Measurements from ENCODE around the gene RNF166.

The RNF166 gene

DNA sequence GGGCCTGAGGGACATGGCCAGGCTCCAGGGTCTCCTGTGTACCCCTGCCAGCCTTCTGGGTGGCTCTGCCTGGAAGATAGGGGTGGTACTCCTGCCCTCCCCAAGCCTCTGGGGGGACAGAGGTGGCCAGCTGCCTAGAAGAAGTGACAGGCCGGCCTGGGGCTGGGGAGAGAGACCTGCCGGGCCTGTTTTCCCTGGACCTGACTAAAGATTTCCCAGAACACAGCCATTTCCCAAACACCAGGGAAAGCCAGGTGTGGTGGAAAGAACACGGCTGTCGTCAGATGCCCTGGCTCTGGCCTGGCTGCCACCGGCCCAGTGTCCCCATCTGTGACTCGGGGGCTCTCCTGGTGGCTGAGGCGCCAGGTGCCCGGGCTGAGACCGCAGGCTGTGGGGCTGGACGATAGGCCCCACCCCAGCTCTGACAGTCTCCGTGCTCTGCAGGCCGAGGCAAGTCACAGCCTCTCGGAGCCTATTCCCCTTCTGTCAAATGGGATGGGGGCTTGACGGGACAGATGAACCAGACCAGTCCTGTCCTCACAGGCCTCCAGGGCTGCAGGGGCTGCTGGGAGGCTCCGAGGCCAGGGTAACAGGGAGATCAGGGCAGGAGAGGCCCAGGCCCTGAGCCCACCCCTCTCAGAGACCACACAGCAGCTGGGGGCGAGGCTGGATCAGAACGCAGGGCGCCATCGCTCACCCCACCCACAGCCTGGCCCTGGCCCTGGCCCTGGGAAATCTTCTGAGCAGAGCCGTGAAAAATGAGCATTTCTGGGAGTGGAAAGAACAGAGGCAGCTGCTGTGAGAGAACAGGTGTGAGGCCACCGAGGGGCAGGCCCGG, 33.1 kb upstream of the RNF166 start:
- Histone ChIP-seq H3K36me3 (ENCODE audit: control insufficient read depth, insufficient read depth, low read length) (no peaks in the 10 kb centered on the region), H3K4me2 (ENCODE audit: low read length) (no peak overlapping the region), H3K79me2 (no peaks in the 10 kb centered on the region), H3K9ac (no peak overlapping the region), H3K27me3 (ENCODE audit: control insufficient read depth, insufficient read depth, low read length) (no peaks in the 10 kb centered on the region), H2AFZ (peak overlapping the region; percentile 58), H3K4me1 (peaks cover 20% of the 10 kb centered on the region), H3K4me3 (ENCODE audit: low read depth, low read length) (no peak overlapping the region), H3K9me3 (ENCODE audit: control insufficient read depth, low read length) (no peaks in the 10 kb centered on the region), H3K27ac (peak overlapping the region; percentile 76)
- TF ChIP-seq, protein P1, sequence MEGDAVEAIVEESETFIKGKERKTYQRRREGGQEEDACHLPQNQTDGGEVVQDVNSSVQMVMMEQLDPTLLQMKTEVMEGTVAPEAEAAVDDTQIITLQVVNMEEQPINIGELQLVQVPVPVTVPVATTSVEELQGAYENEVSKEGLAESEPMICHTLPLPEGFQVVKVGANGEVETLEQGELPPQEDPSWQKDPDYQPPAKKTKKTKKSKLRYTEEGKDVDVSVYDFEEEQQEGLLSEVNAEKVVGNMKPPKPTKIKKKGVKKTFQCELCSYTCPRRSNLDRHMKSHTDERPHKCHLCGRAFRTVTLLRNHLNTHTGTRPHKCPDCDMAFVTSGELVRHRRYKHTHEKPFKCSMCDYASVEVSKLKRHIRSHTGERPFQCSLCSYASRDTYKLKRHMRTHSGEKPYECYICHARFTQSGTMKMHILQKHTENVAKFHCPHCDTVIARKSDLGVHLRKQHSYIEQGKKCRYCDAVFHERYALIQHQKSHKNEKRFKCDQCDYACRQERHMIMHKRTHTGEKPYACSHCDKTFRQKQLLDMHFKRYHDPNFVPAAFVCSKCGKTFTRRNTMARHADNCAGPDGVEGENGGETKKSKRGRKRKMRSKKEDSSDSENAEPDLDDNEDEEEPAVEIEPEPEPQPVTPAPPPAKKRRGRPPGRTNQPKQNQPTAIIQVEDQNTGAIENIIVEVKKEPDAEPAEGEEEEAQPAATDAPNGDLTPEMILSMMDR (IDR thresholded peaks at IDR 0.05): no peak

DNA sequence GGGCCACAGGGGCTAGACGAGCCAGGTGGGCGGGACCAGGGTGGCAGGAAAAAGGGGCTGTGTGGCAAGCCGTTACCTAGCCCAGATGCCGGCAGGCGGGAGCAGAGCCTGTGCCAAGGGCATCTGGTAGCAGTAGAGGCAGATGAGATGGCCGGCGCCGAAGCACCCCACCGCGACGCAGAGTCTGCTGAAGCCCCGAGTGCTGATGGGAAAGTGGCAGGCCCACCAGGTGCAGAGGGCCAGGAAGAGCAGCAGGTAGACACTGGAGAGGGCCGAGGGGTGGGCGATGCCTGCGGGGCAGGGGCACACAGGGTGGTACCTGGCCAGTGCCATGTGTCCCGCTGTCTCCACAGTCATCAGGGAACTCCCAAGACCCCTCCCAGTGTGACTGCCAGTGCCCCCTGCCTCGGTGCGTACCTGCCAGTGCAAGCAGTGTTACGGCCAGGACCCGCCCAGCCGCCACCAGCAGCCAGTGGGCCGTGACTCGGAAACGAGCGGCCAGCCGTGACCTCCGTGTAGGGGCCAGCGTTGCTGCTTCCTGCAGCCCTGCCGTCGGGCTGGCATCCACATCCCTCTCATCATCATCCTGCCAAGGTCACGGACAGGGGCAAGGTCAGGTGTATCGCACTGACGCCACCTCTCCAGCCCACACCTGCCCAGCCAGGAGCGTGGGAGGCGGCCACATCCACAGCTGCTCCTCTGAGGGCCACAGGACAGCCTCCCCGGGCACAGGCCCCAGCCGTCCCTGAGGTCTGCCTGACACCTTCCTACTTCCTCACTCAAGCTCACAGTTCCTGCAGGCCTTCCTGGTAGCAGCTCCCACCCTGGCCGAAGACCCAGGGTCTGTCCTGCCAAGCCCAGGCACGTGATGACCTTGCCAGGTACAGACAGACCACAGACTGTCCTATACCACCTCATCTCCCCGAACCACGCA, 32.2 kb upstream of the RNF166 start:
- Histone ChIP-seq H3K27ac (peak overlapping the region; percentile 76), H3K4me1 (peaks cover 20% of the 10 kb centered on the region), H3K36me3 (ENCODE audit: control insufficient read depth, insufficient read depth, low read length) (no peaks in the 10 kb centered on the region), H3K79me2 (no peaks in the 10 kb centered on the region), H3K4me3 (ENCODE audit: low read depth, low read length) (no peak overlapping the region), H2AFZ (peak overlapping the region; percentile 58), H3K4me2 (ENCODE audit: low read length) (peak overlapping the region; percentile 4), H3K9ac (no peak overlapping the region), H3K9me3 (ENCODE audit: control insufficient read depth, low read length) (no peaks in the 10 kb centered on the region), H3K27me3 (ENCODE audit: control insufficient read depth, insufficient read depth, low read length) (no peaks in the 10 kb centered on the region)
- TF ChIP-seq, protein P1 (IDR thresholded peaks at IDR 0.05): no peak

DNA sequence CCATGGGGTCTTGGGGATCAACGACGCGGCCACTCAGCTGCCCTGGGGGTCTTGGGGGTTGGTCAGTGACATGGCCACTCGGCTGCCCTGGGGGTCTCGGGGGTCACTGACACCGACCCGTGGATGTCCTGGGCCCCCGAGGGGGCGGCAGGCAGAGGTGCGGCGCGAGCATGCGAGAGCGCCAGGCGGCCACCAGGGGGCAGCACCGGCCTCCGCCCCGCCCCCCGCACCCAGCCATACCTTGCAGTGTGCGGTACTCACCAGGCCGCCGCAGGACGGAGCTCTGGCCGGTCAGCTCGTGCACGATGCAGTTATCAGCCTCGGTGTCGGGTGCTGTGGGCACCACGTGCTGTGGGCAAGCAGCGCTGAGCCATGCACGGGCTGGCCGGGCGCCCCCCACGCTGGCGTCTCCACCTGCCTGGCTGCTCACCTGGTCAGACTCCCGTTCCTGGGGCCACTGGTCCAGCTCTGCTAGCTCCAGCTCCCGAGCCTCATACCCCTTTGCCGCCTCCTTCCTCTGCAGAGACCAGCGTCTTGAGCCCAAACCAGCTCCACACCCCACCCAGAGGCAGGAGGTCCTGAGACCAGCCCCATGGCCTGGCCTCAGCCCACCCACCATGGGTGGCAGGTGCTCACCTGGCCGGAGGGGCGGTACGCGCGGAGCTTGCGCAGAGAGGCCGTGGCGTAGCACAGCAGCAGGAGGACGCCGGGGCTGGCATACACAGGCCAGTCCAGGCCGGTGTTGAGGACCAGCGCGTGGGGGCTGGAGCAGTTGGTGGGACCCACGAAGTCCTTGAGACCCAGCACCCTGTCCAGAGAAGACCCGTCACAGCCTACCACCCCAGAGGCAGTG, 31.3 kb upstream of the RNF166 start:
- H3K4me3 ChIP-seq (ENCODE audit: low read depth, low read length): no peak overlapping the region
- no peak overlapping the region for H3K4me2 ChIP-seq (ENCODE audit: low read length)
- no peak overlapping the region for H3K9ac ChIP-seq
- no peaks in the 10 kb centered on the region for H3K79me2 ChIP-seq
- H2AFZ ChIP-seq: peak overlapping the region; percentile 34
- H3K27me3 ChIP-seq (ENCODE audit: control insufficient read depth, insufficient read depth, low read length): no peaks in the 10 kb centered on the region
- H3K27ac ChIP-seq: peak overlapping the region; percentile 76
- no peaks in the 10 kb centered on the region for H3K9me3 ChIP-seq (ENCODE audit: control insufficient read depth, low read length)
- peaks cover 20% of the 10 kb centered on the region for H3K4me1 ChIP-seq
- no peaks in the 10 kb centered on the region for H3K36me3 ChIP-seq (ENCODE audit: control insufficient read depth, insufficient read depth, low read length)
- TF ChIP-seq, protein P1 (IDR thresholded peaks at IDR 0.05): peak; percentile 99

DNA sequence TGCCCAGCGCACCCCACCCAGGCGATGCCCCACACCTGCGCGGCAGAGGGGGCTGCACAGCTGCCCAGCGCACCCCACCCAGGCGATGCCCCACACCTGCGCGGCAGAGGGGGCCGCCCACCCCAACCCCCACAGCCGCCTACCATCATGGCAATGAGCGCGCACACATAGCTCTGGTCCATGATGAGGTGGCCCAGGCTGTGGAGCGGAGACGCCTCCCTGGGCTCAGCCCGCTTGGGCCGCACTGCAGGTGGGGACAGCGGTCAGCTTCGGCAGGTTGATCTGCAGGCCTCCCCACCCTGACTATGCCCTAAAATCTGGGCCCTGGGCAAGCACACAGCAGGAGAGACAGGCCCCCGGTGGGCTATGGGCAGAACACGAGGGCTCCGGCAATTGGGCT, 30.3 kb upstream of the RNF166 start:
- no peak overlapping the region for H2AFZ ChIP-seq
- peaks cover 21% of the 10 kb centered on the region for H3K4me1 ChIP-seq
- H3K4me3 ChIP-seq (ENCODE audit: low read depth, low read length): no peak overlapping the region
- H3K9me3 ChIP-seq (ENCODE audit: control insufficient read depth, low read length): no peaks in the 10 kb centered on the region
- no peaks in the 10 kb centered on the region for H3K79me2 ChIP-seq
- TF ChIP-seq, protein P1 (IDR thresholded peaks at IDR 0.05): no peak
- no peak overlapping the region for H3K27ac ChIP-seq
- H3K36me3 ChIP-seq (ENCODE audit: control insufficient read depth, insufficient read depth, low read length): no peaks in the 10 kb centered on the region
- no peaks in the 10 kb centered on the region for H3K27me3 ChIP-seq (ENCODE audit: control insufficient read depth, insufficient read depth, low read length)
- H3K9ac ChIP-seq: no peak overlapping the region
- no peak overlapping the region for H3K4me2 ChIP-seq (ENCODE audit: low read length)

All from parathyroid adenoma (tissue), 2 donors.